ENCODE results near the gene ANKH.

- TF ChIP-seq CTCF (IDR thresholded peaks at IDR 0.05 in 2 of 3, conservative IDR thresholded peaks at IDR 0.05 in 1 of 3; ENCODE audit: control insufficient read depth in 2 of 3, extremely low read depth in 1 of 3, insufficient read depth in 1 of 3, low read depth in 3 of 3, low read length in 3 of 3) (peak in 2 of 3 experiments; percentile 27 to 31; a peak in 2 of 6 replicates), KDM1A (IDR thresholded peaks at IDR 0.05; ENCODE audit: borderline replicate concordance) (no peak), SPI1 (IDR thresholded peaks at IDR 0.05; ENCODE audit: borderline replicate concordance, insufficient read depth, low read depth, low read length) (no peak), MAX (IDR thresholded peaks at IDR 0.05; ENCODE audit: low read depth, low read length) (peak; percentile 63; the same call in 1 of the 2 replicates), EP300 (IDR thresholded peaks at IDR 0.05; ENCODE audit: borderline replicate concordance in 1 of 2, control insufficient read depth in 1 of 2, low read depth in 2 of 2, low read length in 2 of 2) (no peak), POLR2A (IDR thresholded peaks at IDR 0.05; ENCODE audit: low read depth, low read length) (peak; percentile 73)
Observed at GRCh38 chr5:14665949-14666348, 205.6 kb downstream of the ANKH start.

All from GM12878 (cell line).